BJ (cell line): ENCODE measurements around the gene TXNL4A. TPM values are rescaled to one million over a fixed set of nuclear protein-coding genes. Genes with fewer than 3 reads are reported as not detected.

Experiments
- CTCF ChIA-PET: fragments of 350-600 bp; formaldehyde crosslinking; extraction: SDS; loops from one replicate; lab custom pipeline; 2021; ENCODE audit warnings: antibody characterized with exemption, inconsistent platforms; lab: Yijun Ruan, JAX
- POLR2A ChIA-PET: fragments of 300-600 bp; sonication (Branson Sonifier 250); formaldehyde crosslinking; extraction: SDS; loops from one replicate; lab custom pipeline; 2021; ENCODE audit warnings: antibody characterized with exemption; lab: Charles Lee
- DNase-seq: peaks from one replicate; pipeline ENCODE4 v3.0.0-alpha.2; 2011; ENCODE audit warnings: low read depth
- H3K27me3 ChIP-seq: 2 replicates; pipeline ENCODE4 v1.6.0; 2011; ENCODE audit warnings: low read length; ENCODE audit not compliant: control insufficient read depth, insufficient read depth
- H3K36me3 ChIP-seq: 2 replicates; pipeline ENCODE4 v1.5.1; 2011; ENCODE audit warnings: low read length; ENCODE audit not compliant: control insufficient read depth, insufficient read depth
- H3K4me3 ChIP-seq: 2 replicates; pipeline ENCODE4 v1.5.1; 2011; ENCODE audit warnings: low read depth, mild to moderate bottlenecking, control low read depth, low read length
- polyA plus RNA-seq: library from polyadenylated mRNA; depleted of rRNA; stranded (reverse); fragments of >200 nt; gene quantifications from 2 replicates; pipeline ENCODE4 v1.2.3, GENCODE V29; 2011
- TF ChIP-seq, protein P1 (sequence below): IDR thresholded peaks from 2 replicates; pipeline ENCODE4 v1.5.1; 2011; ENCODE audit warnings: low read depth, mild to moderate bottlenecking, control low read depth, inconsistent platforms, low read length, moderate library complexity; ENCODE audit not compliant: insufficient read depth

The TXNL4A gene
- polyA plus RNA-seq, 1 experiment = 95.8 TPM

DNA sequence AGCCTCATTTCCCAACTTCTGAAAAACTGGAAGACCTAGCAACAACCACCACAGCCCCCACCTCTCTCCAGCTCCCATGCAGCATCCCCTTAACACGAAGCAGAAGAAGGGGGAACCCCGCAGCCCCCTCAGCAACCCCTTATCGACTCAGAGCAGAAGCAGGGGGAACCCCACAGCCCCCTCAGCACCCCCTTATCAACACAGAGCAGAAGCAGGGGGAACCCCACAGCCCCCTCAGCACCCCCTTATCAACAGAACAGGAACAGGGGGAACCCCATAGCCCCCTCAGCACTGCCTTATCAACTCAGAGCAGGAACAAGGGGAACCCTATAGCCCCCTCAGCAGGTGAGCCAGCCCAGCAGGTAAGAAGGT lies 43.6 kb downstream of the TXNL4A start:
- Histone ChIP-seq H3K36me3 (peaks cover 20% of the 10 kb centered on the region), H3K4me3 (no peak overlapping the region), H3K27me3 (no peaks in the 10 kb centered on the region)
- no peak for DNase-seq
- TF ChIP-seq, protein P1, sequence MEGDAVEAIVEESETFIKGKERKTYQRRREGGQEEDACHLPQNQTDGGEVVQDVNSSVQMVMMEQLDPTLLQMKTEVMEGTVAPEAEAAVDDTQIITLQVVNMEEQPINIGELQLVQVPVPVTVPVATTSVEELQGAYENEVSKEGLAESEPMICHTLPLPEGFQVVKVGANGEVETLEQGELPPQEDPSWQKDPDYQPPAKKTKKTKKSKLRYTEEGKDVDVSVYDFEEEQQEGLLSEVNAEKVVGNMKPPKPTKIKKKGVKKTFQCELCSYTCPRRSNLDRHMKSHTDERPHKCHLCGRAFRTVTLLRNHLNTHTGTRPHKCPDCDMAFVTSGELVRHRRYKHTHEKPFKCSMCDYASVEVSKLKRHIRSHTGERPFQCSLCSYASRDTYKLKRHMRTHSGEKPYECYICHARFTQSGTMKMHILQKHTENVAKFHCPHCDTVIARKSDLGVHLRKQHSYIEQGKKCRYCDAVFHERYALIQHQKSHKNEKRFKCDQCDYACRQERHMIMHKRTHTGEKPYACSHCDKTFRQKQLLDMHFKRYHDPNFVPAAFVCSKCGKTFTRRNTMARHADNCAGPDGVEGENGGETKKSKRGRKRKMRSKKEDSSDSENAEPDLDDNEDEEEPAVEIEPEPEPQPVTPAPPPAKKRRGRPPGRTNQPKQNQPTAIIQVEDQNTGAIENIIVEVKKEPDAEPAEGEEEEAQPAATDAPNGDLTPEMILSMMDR = no peak
- ChIA-PET CTCF (no interaction called here), POLR2A (no interaction called here)

DNA sequence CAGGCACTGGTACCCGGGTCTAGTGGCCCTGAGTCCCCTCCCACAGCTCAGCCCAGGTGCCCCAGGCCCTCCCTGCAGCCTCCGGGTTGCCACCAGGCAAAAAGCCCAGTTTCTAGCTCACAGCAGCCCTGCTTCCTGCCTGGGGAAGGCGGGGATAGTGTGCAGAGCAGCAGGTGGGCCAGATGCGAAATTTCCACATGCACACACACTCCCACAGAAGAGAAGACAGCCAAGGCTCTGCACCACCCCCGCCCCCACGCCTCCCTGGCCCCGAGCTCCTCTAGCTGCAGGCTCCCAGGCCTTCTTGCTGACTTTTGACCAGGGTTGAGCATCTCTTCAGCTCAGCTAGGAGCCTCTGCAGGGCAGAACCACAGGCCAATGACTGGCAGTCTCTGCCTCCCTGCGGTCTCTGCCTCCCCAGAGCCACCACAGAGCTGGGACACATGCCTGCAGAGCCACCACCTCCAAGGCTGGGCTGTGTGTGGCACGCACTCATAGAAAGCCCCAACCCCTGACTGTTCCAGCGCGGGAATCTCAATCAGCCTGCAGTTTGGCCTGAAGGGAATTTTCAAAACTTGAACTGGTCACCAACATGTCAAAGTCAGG lies 44.1 kb downstream of the TXNL4A start:
- Histone ChIP-seq H3K4me3 (no peak overlapping the region), H3K36me3 (peaks cover 20% of the 10 kb centered on the region), H3K27me3 (no peaks in the 10 kb centered on the region)
- TF ChIP-seq, protein P1 = no peak
- ChIA-PET POLR2A (no interaction called here), CTCF (no interaction called here)
- no peak for DNase-seq

DNA sequence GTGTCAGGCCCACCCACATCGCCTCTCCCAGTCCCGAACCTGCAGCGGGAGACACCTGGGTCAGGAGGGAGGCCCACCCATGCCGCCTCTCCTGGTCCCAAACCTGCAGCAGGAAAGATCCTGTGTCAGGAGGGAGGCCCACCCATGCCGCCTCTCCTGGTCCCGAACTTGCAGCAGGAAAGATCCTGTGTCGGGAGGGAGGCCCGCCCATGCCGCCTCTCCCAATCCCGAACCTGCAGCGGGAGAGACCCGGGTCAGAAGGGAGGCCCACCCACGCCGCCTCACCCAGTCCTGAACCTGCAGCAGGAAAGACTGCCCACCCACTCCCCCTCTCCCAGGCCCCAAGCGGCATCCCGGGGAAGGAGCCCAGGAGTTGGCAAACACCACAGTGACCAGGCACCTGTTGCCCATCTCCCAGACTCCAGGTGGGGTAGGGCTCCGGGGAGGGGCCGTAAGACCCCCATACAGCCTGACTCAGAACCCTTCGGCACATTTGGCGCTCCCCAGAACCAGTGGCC lies 44.7 kb downstream of the TXNL4A start:
- DNase-seq = no peak
- TF ChIP-seq, protein P1 = no peak
- H3K27me3 ChIP-seq = no peaks in the 10 kb centered on the region
- ChIA-PET CTCF (no interaction called here), POLR2A (no interaction called here)
- H3K4me3 ChIP-seq = no peak overlapping the region
- H3K36me3 ChIP-seq = peaks cover 17% of the 10 kb centered on the region

DNA sequence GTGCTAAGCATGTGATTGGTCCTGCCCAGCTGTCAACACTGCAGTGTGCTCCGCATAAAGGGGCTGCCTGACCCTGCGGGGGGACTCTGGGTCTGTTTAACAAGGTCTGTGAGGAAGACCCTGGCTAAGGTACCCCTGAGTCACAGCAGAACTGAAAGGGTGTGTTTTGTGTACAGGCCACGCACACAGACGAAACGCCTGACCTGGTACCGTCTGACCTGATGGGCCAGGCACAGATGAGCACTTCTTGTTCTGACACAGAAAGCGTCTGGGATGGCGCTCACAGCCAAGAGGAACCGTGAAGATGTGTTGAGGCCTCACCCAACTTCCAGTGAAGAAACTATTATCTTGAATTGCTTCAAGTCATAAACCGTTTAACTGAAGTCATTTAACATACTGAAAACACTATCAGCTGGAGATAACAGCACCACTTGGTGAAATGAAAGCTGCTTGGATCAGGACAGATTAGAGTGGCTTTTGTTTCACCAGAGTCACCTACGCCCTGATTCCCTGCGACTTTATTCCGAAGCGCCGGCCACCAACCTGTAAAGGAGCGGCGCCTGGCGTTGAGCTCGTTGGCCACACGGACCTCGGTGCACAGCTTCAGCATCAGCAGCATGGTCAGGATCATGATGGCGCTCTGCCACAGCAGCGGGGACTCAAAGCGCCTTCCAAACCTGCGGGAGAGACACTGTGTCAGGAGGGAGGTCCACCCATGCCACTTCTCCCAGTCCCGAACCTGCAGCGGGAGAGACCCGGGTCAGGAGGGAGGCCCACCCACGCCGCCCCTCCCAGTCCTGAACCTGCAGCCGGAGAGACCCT lies 45.4 kb downstream of the TXNL4A start:
- no peaks in the 10 kb centered on the region for H3K27me3 ChIP-seq
- POLR2A ChIA-PET = no interaction called here
- CTCF ChIA-PET = no interaction called here

DNA sequence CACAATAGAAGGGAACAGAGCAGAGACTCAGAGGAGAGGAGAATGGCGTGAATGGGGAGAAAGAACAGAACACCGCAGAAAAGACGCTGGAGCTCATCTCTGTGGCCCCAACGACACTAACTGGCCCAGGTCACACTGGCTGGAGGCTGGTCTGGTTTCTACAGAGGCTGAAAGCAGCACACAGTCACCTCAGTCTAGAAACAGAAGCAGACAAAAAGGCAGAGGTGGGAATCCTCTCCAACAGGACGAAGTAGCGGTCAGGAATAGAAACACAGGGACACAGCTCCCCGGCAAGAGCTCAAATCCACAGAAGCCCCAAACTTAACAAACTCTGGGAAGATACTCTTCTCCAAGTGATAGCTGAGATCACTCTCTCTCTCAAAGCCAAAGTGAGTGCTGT lies 46.2 kb downstream of the TXNL4A start:
- ChIA-PET CTCF (no interaction called here), POLR2A (no interaction called here)
- TF ChIP-seq, protein P1 = no peak
- H3K4me3 ChIP-seq = no peak overlapping the region
- no peak for DNase-seq
- no peaks in the 10 kb centered on the region for H3K27me3 ChIP-seq
- H3K36me3 ChIP-seq = peaks cover 15% of the 10 kb centered on the region

More for the DNA sequence above, 45.4 kb downstream of the TXNL4A start:
- no peak for DNase-seq
- Histone ChIP-seq H3K36me3 (peaks cover 16% of the 10 kb centered on the region), H3K4me3 (no peak overlapping the region)
- TF ChIP-seq, protein P1 = no peak
